CD14-positive monocyte (primary cell): ENCODE data around the gene PREX1. TPM values are rescaled to one million over a fixed set of nuclear protein-coding genes. Genes with fewer than 3 reads are reported as not detected.

Experiments
- DNase-seq, 3 donors: peaks; one replicate each; pipeline ENCODE4 v3.0.0-alpha.2; 2011 to 2022
- H2AFZ ChIP-seq: 2 replicates; pipeline ENCODE4 v1.6.0; 2012; ENCODE audit warnings: mild to moderate bottlenecking, low read depth, low read length, inconsistent platforms; ENCODE audit not compliant: insufficient read depth, poor library complexity, severe bottlenecking
- H3K27ac ChIP-seq, 2 donors: 1 replicate in 1 of 2; 2 replicates in 1 of 2; pipeline ENCODE4 v1.5.1; 2012 to 2013; ENCODE audit warnings: low read length in 2 of 2, control low read depth in 1 of 2, inconsistent platforms in 1 of 2, low read depth in 1 of 2, mild to moderate bottlenecking in 1 of 2
- H3K27me3 ChIP-seq, 2 donors: one replicate each; pipeline versions ENCODE4 v1.6.0 to v1.6.1; 2011 to 2013; ENCODE audit warnings: low read length in 2 of 2; ENCODE audit not compliant: control insufficient read depth in 2 of 2, insufficient read depth in 2 of 2
- H3K36me3 ChIP-seq, 2 donors: replicated peaks in 1 of 2; 1 replicate in 1 of 2; 2 replicates in 1 of 2; pipeline versions ENCODE4 v1.5.1 to v1.6.1; 2012 to 2013; ENCODE audit warnings: low read length in 2 of 2, control low read depth in 1 of 2, inconsistent platforms in 1 of 2, mild to moderate bottlenecking in 1 of 2; ENCODE audit not compliant: insufficient read depth in 2 of 2, control insufficient read depth in 1 of 2
- H3K4me1 ChIP-seq, 2 donors: 1 replicate in 1 of 2; 2 replicates in 1 of 2; pipeline versions ENCODE4 v1.5.1 to v1.6.1; 2012 to 2013; ENCODE audit warnings: low read length in 2 of 2, control low read depth in 1 of 2, inconsistent platforms in 1 of 2, mild to moderate bottlenecking in 1 of 2, moderate library complexity in 1 of 2; ENCODE audit not compliant: insufficient read depth in 2 of 2, control insufficient read depth in 1 of 2
- H3K4me2 ChIP-seq: replicated peaks from 2 replicates; pipeline ENCODE3; 2012; ENCODE audit warnings: low read length, moderate library complexity, mild to moderate bottlenecking; ENCODE audit not compliant: poor library complexity, severe bottlenecking; ENCODE audit errors: extremely low read depth
- H3K4me3 ChIP-seq, 3 experiments: fragments of 200-600 bp in 1 of 3; sonication (generic) in 1 of 3; replicated peaks in 1 of 3; 1 replicate in 2 of 3; 2 replicates in 1 of 3; pipeline ENCODE4 v1.5.1; 2011 to 2013; ENCODE audit warnings: low read length in 3 of 3, mild to moderate bottlenecking in 3 of 3, control low read depth in 2 of 3, low read depth in 2 of 3, inconsistent platforms in 1 of 3, moderate library complexity in 1 of 3
- H3K79me2 ChIP-seq: 2 replicates; pipeline ENCODE4 v1.6.0; 2012; ENCODE audit warnings: mild to moderate bottlenecking, control low read depth, inconsistent platforms, low read length, moderate library complexity; ENCODE audit not compliant: insufficient read depth
- H3K9ac ChIP-seq: 2 replicates; pipeline ENCODE4 v1.6.0; 2017; ENCODE audit warnings: low read length, mild to moderate bottlenecking; ENCODE audit not compliant: insufficient read depth, poor library complexity, severe bottlenecking
- H3K9me3 ChIP-seq, 2 donors: replicated peaks in 1 of 2; 1 replicate in 1 of 2; 2 replicates in 1 of 2; pipeline versions ENCODE4 v1.5.1 to v1.6.1; 2012 to 2013; ENCODE audit warnings: low read length in 2 of 2, control low read depth in 1 of 2; ENCODE audit not compliant: control insufficient read depth in 1 of 2, insufficient read depth in 1 of 2
- H4K20me1 ChIP-seq: 2 replicates; pipeline ENCODE4 v1.6.0; 2012; ENCODE audit warnings: mild to moderate bottlenecking, low read length, control low read depth, moderate library complexity; ENCODE audit not compliant: insufficient read depth
- H3K27ac Mint-ChIP-seq, 7 donors: one replicate each; pipeline ENCODE4 v1.8.0; 2020; ENCODE audit warnings: mild to moderate bottlenecking in 7 of 7, mixed read lengths in 7 of 7, moderate library complexity in 6 of 7, inconsistent platforms in 2 of 7
- H3K27me3 Mint-ChIP-seq, 3 donors: one replicate each; pipeline ENCODE4 v1.8.0; 2021 to 2022; ENCODE audit warnings: low read depth in 3 of 3, mild to moderate bottlenecking in 3 of 3, mixed read lengths in 3 of 3, moderate library complexity in 3 of 3, inconsistent platforms in 1 of 3
- H3K36me3 Mint-ChIP-seq, 2 donors: one replicate each; pipeline ENCODE4 v1.8.0; 2020; ENCODE audit warnings: mixed read lengths in 2 of 2, inconsistent platforms in 1 of 2, mild to moderate bottlenecking in 1 of 2
- H3K4me1 Mint-ChIP-seq: one replicate; pipeline ENCODE4 v1.8.0; 2020; ENCODE audit warnings: mild to moderate bottlenecking, mixed read lengths
- H3K4me3 Mint-ChIP-seq, 2 donors: one replicate each; pipeline ENCODE4 v1.8.0; 2020; ENCODE audit warnings: mild to moderate bottlenecking in 2 of 2, mixed read lengths in 2 of 2, moderate library complexity in 1 of 2
- H3K9me3 Mint-ChIP-seq, 7 donors: one replicate each; pipeline ENCODE4 v1.8.0; 2020 to 2022; ENCODE audit warnings: mixed read lengths in 7 of 7, mild to moderate bottlenecking in 6 of 7, moderate library complexity in 6 of 7, inconsistent platforms in 2 of 7
- CTCF ChIP-seq: fragments of 200-600 bp; IDR thresholded peaks from one replicate; pipeline ENCODE4 v1.8.0; 2022; ENCODE audit warnings: antibody characterized with exemption, mild to moderate bottlenecking
- WGBS: methylation state at CpG from one replicate; pipeline ENCODE4 v1.1.5; 2013; ENCODE audit warnings: missing lambda C conversion rate; ENCODE audit not compliant: insufficient coverage; 5-methylcytosine and 5-hydroxymethylcytosine counted together
- intact Hi-C, 2 donors: fragments of 100-400 bp; cut with micrococcal nuclease; formaldehyde crosslinking; loops; one replicate each; pipeline versions ENCODE4 v1.15.0 to v1.15.1; 2023
- polyA plus RNA-seq, 3 donors: library from polyadenylated mRNA; depleted of rRNA in 1 of 3; unstranded in 2 of 3; stranded (reverse) in 1 of 3; fragments of 300-500 nt in 2 of 3; fragments of >200 nt in 1 of 3; fragmentation: Illumina TruSeq in 2 of 3; gene quantifications; 1 replicate in 2 of 3; 2 replicates in 1 of 3; pipeline ENCODE4 v1.2.3, GENCODE V29; 2012 to 2021

Gene PREX1
- polyA plus RNA-seq, 3 donors, result 24.3 to 114 (median 27.5) TPM

- TF ChIP-seq CTCF, result no peak
- H3K27me3 Mint-ChIP-seq, result no peaks in the 10 kb centered on the region
- H3K36me3 ChIP-seq, result peaks cover 27 to 36% of the 10 kb centered on the region in 2 donors
- no peaks in the 10 kb centered on the region for H3K9me3 ChIP-seq
- H3K9ac ChIP-seq, result no peak overlapping the region
- H3K4me3 ChIP-seq, result peak overlapping the region in 1 of 3 experiments; percentile 95
- no peak for DNase-seq
- H3K4me2 ChIP-seq, result peak overlapping the region; percentile 92
- H2AFZ ChIP-seq, result no peak overlapping the region
- H3K4me1 ChIP-seq, result peaks cover 83 to 91% of the 10 kb centered on the region in 2 donors
- peak overlapping the region; percentile 41 to 96 for H3K27ac ChIP-seq
- H3K27me3 ChIP-seq, result no peaks in the 10 kb centered on the region
- 86% methylated on average over 1 of the region's 2 CpGs for WGBS
- H3K27ac Mint-ChIP-seq, result peak overlapping the region; percentile 78 to 98 (median 86)
- H3K9me3 Mint-ChIP-seq, result peaks cover 0 to 2% (median 0%) of the 10 kb centered on the region in 7 donors
- intact Hi-C loops, result loop anchor here (2.0 to 10.0 kb wide), 5 partner anchors 35 to 167 kb away; no protein-coding TSS in a partner anchor
- peak overlapping the region in 1 of 2 donors; percentile 26 for H3K4me3 Mint-ChIP-seq
- H3K36me3 Mint-ChIP-seq, result peaks cover 49 to 60% of the 10 kb centered on the region in 2 donors
- H3K4me1 Mint-ChIP-seq, result peaks cover 87% of the 10 kb centered on the region
- H3K79me2 ChIP-seq, result peaks cover 100% of the 10 kb centered on the region
- H4K20me1 ChIP-seq, result peaks cover 98% of the 10 kb centered on the region
Measured at GRCh38 chr20:48822178-48822577, 5.6 kb downstream of the PREX1 start.

GRCh38 chr20:48821261-48821920 is 6.4 kb downstream of the PREX1 start:
- WGBS, result 69% methylated on average over 4 of the region's 8 CpGs
- Mint-ChIP-seq H3K4me1 (peaks cover 94% of the 10 kb centered on the region), H3K9me3 (peaks cover 0 to 2% (median 0%) of the 10 kb centered on the region in 7 donors), H3K27me3 (no peaks in the 10 kb centered on the region), H3K27ac (peak overlapping the region; percentile 75 to 98 (median 86)), H3K4me3 (peak overlapping the region in 1 of 2 donors; percentile 71), H3K36me3 (peaks cover 53 to 68% of the 10 kb centered on the region in 2 donors)
- Histone ChIP-seq H3K27me3 (no peaks in the 10 kb centered on the region), H3K9ac (no peak overlapping the region), H3K36me3 (peaks cover 27 to 36% of the 10 kb centered on the region in 2 donors), H3K9me3 (no peaks in the 10 kb centered on the region), H2AFZ (no peak overlapping the region), H3K4me1 (peaks cover 91 to 99% of the 10 kb centered on the region in 2 donors), H3K27ac (peak overlapping the region in 1 of 2 donors; percentile 96), H3K4me2 (peak overlapping the region; percentile 92), H3K79me2 (peaks cover 100% of the 10 kb centered on the region), H3K4me3 (peak overlapping the region in 1 of 3 experiments; percentile 95), H4K20me1 (peaks cover 100% of the 10 kb centered on the region)
- DNase-seq, result peak in 1 of 3 donors; percentile 31
- intact Hi-C loops, result loop anchor here (5.0 to 10.0 kb wide), 4 partner anchors 34 to 167 kb away; no protein-coding TSS in a partner anchor
- TF ChIP-seq CTCF, result no peak
